ENCODE data around the gene PPP1R1A.

PPP1R1A gene

DNA sequence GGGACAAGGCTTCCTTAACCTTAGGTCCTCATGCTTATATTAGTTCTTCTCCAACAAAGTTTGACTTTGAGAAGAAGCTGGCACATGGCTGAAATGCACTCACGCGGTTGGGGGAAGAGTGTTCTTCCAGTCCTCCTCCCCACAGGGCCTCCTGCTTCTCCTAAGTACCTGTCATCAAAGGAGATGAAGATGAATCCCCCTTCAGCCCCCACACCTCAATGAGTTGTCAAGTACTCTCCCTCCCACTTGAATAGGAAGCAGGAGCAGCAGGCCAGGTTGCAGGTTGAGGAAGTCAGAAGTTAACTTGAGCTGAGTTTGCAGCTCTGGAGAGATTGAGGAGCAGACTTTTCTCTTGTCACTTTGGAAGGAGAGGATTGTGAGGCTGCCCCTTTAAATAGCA lies 41.9 kb downstream of the PPP1R1A start:
- Mint-ChIP-seq H3K4me1 (ENCODE audit: low read depth) (peaks cover 26% of the 10 kb centered on the region), H3K27ac (peak overlapping the region; percentile 64), H3K4me3 (no peak overlapping the region), H3K36me3 (no peaks in the 10 kb centered on the region), H3K9me3 (ENCODE audit: low read depth) (no peaks in the 10 kb centered on the region), H3K27me3 (no peaks in the 10 kb centered on the region)

DNA sequence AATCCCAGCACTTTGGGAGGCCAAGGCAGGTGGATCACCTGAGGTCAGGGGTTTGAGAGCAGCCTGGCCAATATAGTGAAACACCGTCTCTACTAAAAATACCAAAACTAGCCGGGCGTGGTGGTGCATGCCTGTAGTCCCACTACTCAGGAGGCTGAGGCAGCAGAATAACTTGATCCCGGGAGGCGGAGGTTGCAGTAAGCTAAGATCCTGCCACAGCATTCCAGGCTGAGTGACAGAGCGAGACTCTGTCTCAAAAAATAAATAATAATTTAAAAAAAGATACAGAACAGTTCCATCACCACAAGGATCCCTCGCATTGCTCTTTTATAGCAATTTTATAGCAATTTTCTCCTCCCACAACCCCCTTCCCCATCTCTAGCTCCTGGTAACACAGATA lies 43.7 kb downstream of the PPP1R1A start:
- no peak overlapping the region for H3K27ac Mint-ChIP-seq
- H3K36me3 Mint-ChIP-seq = no peaks in the 10 kb centered on the region
- peaks cover 17% of the 10 kb centered on the region for H3K4me1 Mint-ChIP-seq (ENCODE audit: low read depth)
- H3K27me3 Mint-ChIP-seq = no peaks in the 10 kb centered on the region
- no peak overlapping the region for H3K4me3 Mint-ChIP-seq
- no peaks in the 10 kb centered on the region for H3K9me3 Mint-ChIP-seq (ENCODE audit: low read depth)

DNA sequence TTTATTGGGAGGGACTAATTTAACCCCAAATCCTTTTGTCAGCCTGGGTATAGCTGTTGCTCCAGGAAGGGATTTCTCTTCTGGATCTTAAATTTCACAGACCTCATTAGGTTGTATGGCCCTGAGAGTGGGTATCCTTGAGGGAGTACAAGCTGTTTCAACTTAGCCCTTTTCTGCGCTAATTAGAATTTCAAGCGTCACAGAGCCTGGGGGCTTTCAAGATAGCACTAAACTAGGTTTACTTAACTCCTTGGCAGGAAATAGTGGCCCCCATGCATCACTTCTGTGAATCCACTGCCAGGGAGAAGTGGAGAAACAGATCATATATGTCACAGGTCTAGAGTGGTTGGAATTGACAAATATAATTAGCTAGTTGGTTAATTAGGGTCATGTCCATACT lies 44.9 kb downstream of the PPP1R1A start:
- no peaks in the 10 kb centered on the region for H3K9me3 Mint-ChIP-seq (ENCODE audit: low read depth)
- no peaks in the 10 kb centered on the region for H3K36me3 Mint-ChIP-seq
- H3K4me3 Mint-ChIP-seq = no peak overlapping the region
- peaks cover 11% of the 10 kb centered on the region for H3K4me1 Mint-ChIP-seq (ENCODE audit: low read depth)
- H3K27me3 Mint-ChIP-seq = no peaks in the 10 kb centered on the region
- peak overlapping the region; percentile 47 for H3K27ac Mint-ChIP-seq

DNA sequence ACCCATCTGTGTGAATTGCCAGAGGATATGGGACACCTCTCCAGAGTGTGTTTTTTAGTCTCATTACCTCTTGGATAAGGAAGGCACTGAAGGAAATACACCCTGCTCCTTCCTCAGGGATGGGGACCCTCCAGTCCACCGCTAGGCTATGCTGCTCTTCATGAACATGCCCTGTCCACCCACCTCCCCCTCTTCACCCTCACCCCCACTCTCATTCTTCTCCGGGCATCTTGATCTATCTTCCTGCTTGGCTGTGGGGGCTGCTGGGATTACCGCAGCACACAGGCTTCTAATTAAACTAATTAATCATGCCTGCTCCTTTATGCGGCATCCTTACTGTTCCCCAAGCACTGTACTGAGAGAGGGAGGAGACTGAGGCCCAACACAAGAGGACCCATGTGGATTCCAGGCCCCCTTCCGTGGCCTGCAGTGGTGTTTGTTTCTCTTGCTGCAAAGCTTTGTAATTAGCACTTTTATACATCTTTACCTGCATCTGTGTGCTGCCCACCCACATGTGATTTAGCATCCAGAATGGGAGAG lies 46.6 kb downstream of the PPP1R1A start:
- Mint-ChIP-seq H3K4me1 (ENCODE audit: low read depth) (peaks cover 3% of the 10 kb centered on the region), H3K27me3 (no peaks in the 10 kb centered on the region), H3K27ac (peak overlapping the region; percentile 34), H3K36me3 (no peaks in the 10 kb centered on the region), H3K4me3 (no peak overlapping the region), H3K9me3 (ENCODE audit: low read depth) (no peaks in the 10 kb centered on the region)

DNA sequence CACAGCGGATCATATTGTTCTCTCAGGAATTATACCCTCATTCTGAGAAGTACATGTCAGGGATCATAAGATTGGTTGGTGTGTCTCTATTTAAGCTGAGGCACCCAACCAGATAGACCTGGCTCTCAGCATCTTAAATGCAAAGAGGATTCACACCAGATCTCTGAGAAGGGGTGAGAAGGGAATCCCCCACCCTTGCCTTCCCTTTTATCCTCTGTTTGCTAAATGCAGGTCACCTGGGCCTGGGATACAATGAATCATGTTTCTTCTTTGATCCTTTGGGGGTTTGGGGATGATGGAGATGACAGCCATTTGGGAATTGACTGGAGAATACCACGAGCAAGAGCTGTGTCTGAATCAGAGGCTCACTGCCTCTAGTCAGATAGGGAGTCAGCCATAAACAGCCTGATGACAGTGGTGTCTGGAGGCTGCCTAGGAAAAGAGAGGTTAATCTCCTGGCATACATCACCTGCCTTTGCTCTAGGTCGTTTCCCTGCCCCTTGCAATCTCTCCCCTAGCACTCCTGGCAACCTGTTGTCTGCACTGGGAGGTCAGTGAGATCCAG lies 50.2 kb downstream of the PPP1R1A start:
- Mint-ChIP-seq H3K9me3 (ENCODE audit: low read depth) (no peaks in the 10 kb centered on the region), H3K4me1 (ENCODE audit: low read depth) (peaks cover 5% of the 10 kb centered on the region), H3K27me3 (no peaks in the 10 kb centered on the region), H3K36me3 (peaks cover 7% of the 10 kb centered on the region), H3K4me3 (no peak overlapping the region), H3K27ac (peak overlapping the region; percentile 37)

DNA sequence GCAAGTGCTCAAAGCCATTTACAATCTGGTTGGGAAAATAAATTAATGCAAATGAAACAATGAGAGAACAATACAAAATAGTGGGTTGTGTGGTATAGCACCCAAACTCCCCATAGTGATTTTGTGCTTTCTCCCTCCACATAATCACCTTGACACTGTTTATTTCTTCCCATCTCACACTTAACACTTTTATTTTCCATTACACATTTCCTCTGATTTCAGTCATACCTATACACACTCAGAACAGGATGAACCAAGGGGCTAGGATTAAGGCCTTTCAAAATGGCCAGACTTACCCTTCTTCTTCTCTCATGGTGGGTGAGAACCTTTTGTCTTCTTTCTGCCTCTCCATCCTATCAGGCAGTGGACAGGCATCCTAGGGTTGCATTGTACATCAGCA lies 53.0 kb downstream of the PPP1R1A start:
- Mint-ChIP-seq H3K4me1 (ENCODE audit: low read depth) (peaks cover 5% of the 10 kb centered on the region), H3K36me3 (peaks cover 10% of the 10 kb centered on the region), H3K4me3 (no peak overlapping the region), H3K27me3 (no peaks in the 10 kb centered on the region), H3K27ac (peak overlapping the region; percentile 22), H3K9me3 (ENCODE audit: low read depth) (no peaks in the 10 kb centered on the region)

DNA sequence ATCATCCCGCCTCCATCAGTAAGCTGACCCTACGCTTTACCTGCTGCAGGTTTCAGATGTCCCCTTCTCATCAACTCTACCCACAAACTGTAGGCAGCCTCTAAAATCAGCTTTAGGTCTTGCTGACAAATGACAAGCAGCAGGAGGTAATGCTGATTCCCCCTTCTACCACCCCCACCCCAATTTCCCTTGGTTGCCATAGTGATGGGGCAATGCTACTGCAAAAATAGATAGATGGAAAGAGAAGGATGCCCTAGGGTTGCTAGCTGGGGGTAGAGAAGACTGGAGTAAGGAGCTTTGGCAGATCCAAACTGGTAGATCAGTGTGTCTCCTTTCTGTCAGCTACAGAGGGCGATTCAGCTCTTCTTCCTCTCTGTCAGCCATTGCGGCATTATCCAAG lies 58.9 kb downstream of the PPP1R1A start:
- no peak overlapping the region for H3K4me3 Mint-ChIP-seq
- no peak overlapping the region for H3K27ac Mint-ChIP-seq
- peaks cover 21% of the 10 kb centered on the region for H3K36me3 Mint-ChIP-seq
- H3K27me3 Mint-ChIP-seq = no peaks in the 10 kb centered on the region
- H3K9me3 Mint-ChIP-seq (ENCODE audit: low read depth) = no peaks in the 10 kb centered on the region
- no peaks in the 10 kb centered on the region for H3K4me1 Mint-ChIP-seq (ENCODE audit: low read depth)
